GM19099 (cell line): ENCODE data around the gene TRAIP.

ENCODE experiments used
- POLR2A ChIP-seq: IDR thresholded peaks from 3 replicates; pipeline ENCODE4 v1.6.1; 2011; ENCODE audit warnings: low read depth; ENCODE audit not compliant: insufficient read length; ENCODE audit errors: extremely low read depth

TRAIP gene

DNA sequence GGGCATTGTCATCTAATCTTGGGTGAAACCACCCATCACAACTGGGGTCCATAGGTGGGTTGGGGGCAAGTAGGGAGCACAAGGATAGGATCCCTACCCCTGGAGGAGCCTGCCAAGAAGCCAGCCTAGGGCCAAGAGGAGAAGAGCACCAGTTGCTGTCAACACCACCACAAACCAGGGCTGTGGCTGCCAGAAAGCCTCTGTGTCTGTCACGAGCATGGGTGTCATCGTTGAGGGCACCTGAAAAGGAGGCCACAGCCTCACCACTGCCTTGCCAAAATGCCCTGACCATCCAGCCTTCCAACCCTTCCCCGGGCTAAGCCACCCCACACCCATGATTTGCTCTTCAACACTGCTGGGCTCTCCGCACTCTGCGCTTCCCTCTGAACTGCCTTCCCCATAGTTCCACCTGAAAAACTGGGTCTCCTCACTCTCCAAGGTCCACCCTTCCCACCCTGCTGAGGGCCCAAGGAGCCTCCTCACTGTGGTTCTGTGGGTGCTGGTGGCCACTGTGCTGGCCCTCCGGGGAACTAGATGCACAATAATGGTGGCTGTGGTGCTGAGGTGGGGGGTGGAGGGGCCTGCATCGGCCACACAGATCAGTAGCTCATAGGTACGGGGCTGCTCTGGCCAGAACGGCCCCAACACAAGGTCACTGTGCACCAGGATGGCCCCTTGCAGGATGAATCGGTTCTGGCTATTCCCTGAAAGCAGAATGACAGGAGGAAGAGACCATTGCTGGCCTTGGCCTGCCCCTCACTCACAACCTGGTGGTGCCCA, 63.8 kb downstream of the TRAIP start:
- no peak for TF ChIP-seq POLR2A

DNA sequence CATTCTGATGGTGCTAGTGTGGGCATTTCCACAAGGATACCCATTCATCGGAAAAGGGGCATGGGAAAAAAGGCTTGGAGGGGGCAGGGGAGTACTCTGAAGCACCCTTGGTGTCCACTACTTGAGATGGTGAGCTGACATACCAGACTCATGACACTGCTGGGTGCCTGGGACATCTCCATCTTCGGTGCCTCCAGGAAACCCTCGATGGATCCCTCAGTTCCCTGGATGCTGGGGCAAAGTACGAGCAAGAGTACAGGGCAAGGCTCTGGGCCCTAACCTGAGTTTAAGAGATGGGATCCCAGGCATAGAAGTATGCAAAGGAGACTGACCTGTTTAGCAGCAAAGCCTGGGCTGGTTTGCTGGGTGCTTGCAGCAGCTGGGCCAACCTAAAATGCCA, 64.8 kb downstream of the TRAIP start:
- TF ChIP-seq POLR2A = no peak

DNA sequence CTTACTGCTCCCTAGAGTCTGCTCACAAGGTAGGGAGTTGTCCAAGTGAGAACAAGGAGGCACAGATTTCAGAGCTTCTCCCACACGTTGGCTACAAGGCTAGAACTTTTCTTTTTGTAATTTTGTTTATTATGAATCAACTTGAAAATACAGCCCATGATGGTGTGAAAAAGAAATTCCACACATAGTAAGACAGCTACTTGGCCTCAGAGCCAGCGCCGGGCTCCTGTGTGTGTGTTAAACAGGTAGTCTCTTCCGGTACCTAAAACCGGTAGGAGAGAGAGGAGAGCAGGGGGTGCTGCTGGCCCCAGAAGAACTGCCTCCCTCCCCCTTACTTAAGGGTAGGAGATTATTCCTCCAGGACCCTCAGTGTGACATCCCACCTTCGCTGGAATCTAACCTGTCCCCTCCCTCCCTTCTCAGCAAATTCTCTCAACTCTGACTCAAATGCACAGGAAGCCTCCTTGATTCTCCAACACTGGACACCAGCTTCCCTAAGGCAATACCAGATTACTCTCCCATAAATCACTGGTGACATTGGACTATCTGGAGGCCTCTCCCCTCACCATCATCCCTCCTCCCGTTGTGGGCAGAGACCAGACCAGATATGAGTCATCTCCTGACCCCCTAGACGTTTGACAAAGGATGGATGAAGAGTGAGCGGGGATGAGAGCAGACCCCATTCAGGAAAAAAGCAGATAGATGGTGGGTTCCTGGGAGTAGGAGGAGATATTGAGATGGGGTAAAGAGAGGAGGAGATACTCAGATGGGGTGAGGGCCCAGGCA, 65.5 kb downstream of the TRAIP start:
- TF ChIP-seq POLR2A = no peak

DNA sequence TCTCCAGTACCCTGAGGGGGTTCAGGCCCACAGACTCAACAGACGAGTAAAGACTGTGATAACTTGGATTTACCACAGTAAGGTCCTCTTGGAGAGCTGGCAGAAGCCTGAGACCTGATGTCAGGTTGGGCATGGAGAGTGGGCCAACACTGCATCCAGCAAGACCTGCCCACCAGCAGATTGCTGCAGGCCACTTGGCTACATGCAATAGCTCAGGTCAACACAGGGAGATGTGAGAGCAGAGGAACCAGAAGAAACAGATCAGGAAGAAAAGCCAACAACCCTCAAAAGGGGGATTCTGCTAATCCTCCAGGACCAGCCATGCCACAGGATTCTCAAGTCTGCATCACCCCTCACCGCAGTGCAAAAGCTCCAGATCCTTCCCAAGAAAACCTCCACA, 68.3 kb downstream of the TRAIP start:
- TF ChIP-seq POLR2A = no peak

GRCh38 chr3:49787536-49787935, 68.8 kb downstream of the TRAIP start:
- no peak for TF ChIP-seq POLR2A

DNA sequence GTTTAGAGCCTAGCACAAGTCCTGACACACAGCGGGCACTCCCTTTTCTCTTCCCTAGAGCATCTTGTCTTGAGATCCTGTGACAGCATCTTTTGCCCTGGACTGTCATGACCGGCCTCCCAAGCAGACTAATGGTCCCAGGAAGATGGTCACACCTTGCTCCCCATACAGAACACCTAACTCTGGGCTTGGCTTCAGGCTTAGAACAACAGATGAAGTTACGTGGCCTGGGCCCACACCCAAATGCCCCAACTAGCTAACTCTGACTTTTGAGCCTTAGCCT, 69.2 kb downstream of the TRAIP start:
- TF ChIP-seq POLR2A = no peak

DNA sequence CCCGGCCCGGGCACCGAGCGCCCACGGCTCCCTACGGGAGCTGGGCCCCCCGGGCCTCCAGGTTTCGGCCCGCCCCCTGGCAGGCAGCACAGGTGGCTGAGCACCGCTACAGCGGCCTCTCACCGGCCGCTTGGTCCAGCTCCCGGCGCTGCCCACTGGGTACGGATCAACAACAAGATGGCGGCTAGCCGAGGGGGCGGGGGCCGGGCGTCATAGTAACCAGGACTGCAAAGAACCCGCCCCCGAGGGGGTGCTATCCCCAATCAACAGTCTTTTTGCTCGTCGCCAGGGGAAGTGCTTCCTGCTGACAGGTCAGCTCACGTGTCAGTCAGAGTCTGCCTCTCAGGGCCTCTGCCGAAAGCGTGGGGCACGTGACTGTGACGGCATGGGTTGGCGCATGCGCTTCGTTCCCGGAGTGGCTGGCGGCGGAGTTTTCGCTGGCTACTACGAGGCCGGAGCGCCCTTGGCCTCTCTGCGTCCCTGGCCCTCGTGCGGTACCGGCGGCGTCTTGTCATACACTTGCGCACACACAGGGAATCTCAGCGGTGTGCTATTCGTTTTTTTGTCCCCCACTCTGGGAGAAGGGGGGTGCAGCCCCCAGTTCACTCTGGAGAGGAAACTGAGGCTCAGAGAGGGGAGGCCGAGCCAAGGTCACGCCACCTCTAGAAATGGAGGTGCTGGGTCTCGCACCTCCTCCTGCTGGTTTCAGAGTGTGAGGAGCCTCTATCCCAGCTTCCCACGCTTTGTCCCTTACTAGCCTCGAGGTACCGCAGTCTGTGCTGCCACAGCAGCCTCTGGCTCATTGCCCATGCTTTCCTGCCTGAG, 69.8 kb downstream of the TRAIP start, which contains the start of gene IP6K1:
TSS of gene IP6K1 (minus strand) at position 186 of the 825 bp plus-strand sequence. CDS start 38,502 bp downstream, outside the sequence.
- TF ChIP-seq POLR2A = peak; percentile 95

DNA sequence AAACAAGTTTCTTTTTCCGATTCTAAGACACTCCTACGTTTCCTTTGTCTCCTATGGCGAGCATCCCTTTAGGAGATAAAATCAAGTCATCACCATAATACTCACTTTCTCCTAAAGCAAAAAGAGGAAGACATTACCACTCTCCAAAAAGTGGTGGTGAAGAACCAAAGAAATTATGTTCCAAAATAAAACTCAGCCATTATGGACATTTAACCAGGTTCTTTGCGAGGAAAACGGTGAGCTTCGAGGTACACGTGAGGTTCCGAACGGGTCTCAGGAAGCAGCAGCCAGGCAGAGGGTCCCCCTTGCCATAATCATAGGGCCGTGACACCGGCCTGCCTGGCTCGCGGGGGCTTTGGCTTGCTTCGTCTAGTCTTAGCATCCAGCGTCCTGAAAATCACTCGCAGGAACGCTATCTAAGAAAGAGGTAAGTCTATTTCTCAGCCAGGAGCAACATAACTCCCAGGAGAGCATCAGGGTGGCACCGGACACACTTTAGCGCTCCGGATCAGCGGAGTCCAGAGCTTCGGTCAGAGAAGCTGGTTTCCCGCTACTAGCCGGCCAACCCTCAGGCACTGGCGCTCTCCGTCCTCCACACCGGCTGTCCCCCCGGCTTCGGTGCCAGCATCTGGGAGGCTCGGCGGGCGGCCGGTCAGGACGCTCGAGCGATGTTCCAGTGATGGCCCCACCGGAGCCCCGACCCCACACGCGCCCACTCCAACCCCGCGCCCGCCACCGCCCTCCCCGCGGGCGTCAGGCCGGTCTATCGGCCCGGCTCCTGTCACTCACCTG, 70.6 kb downstream of the TRAIP start:
- TF ChIP-seq POLR2A = no peak

GRCh38 chr3:49781415-49782199, 74.8 kb downstream of the TRAIP start:
- no peak for TF ChIP-seq POLR2A

- no peak for TF ChIP-seq POLR2A
Observed at GRCh38 chr3:49780080-49780974, 76.0 kb downstream of the TRAIP start.

- no peak for TF ChIP-seq POLR2A
Observed at GRCh38 chr3:49779358-49780079, 76.8 kb downstream of the TRAIP start.
